Common myeloid progenitor, CD34-positive (primary cell): ENCODE data around the gene P2RX4.

Source experiments
- CTCF ChIA-PET: fragments of 350-600 bp; sonication (Branson Sonifier 250); formaldehyde crosslinking; loops from one replicate; lab custom pipeline; 2021; ENCODE audit warnings: antibody characterized with exemption; lab: Charles Lee
- POLR2A ChIA-PET: fragments of 350-600 bp; sonication (Branson Sonifier 250); formaldehyde crosslinking; loops from one replicate; lab custom pipeline; 2021; ENCODE audit warnings: antibody characterized with exemption; lab: Charles Lee
- DNase-seq, 3 donors: peaks; one replicate each; pipeline versions ENCODE4 v3.0.0 to v3.0.0-alpha.2; 2013
- H3K27ac ChIP-seq, 2 experiments: 1 replicate in 1 of 2; 2 replicates in 1 of 2; pipeline ENCODE4 v1.7.0; 2013; ENCODE audit warnings: inconsistent platforms in 2 of 2, low read length in 2 of 2, mild to moderate bottlenecking in 2 of 2, low read depth in 1 of 2, moderate library complexity in 1 of 2; ENCODE audit not compliant: severe bottlenecking in 2 of 2, insufficient read depth in 1 of 2, poor library complexity in 1 of 2
- H3K27me3 ChIP-seq, 5 experiments: replicated peaks in 2 of 5; 1 replicate in 3 of 5; 2 replicates in 2 of 5; pipeline versions ENCODE4 v1.6.1 to v1.7.0; 2013; ENCODE audit warnings: low read length in 4 of 5, mild to moderate bottlenecking in 2 of 5, moderate library complexity in 2 of 5, inconsistent platforms in 1 of 5; ENCODE audit not compliant: insufficient read depth in 5 of 5, control insufficient read depth in 4 of 5
- H3K36me3 ChIP-seq, 4 experiments: 1 replicate in 2 of 4; 2 replicates in 2 of 4; pipeline versions ENCODE4 v1.6.1 to v1.7.0; 2013; ENCODE audit warnings: low read length in 3 of 4, control low read depth in 1 of 4, mild to moderate bottlenecking in 1 of 4; ENCODE audit not compliant: control insufficient read depth in 4 of 4, insufficient read depth in 4 of 4
- H3K4me1 ChIP-seq, 4 experiments: 1 replicate in 3 of 4; 2 replicates in 1 of 4; pipeline versions ENCODE4 v1.6.1 to v1.7.1; 2013; ENCODE audit warnings: low read length in 3 of 4, mild to moderate bottlenecking in 3 of 4, control low read depth in 1 of 4, inconsistent platforms in 1 of 4, moderate library complexity in 1 of 4; ENCODE audit not compliant: control insufficient read depth in 4 of 4, insufficient read depth in 4 of 4; ENCODE audit errors: control extremely low read depth in 1 of 4
- H3K4me3 ChIP-seq, 7 experiments: 1 replicate in 4 of 7; 2 replicates in 3 of 7; pipeline versions ENCODE4 v1.5.1 to v1.7.0; 2013; ENCODE audit warnings: mild to moderate bottlenecking in 7 of 7, low read length in 6 of 7, moderate library complexity in 6 of 7, inconsistent platforms in 2 of 7, low read depth in 2 of 7, control low read depth in 1 of 7; ENCODE audit not compliant: insufficient read depth in 4 of 7, control insufficient read depth in 1 of 7; ENCODE audit errors: extremely low read depth in 1 of 7
- H3K9me3 ChIP-seq, 5 experiments: 1 replicate in 4 of 5; 2 replicates in 1 of 5; pipeline versions ENCODE4 v1.6.1 to v1.7.1; 2013; ENCODE audit warnings: low read length in 4 of 5, mild to moderate bottlenecking in 2 of 5, inconsistent platforms in 1 of 5, low read depth in 1 of 5, moderate library complexity in 1 of 5; ENCODE audit not compliant: control insufficient read depth in 4 of 5, insufficient read depth in 2 of 5; ENCODE audit errors: control extremely low read depth in 1 of 5
- WGBS: methylation state at CpG from one replicate; pipeline ENCODE4 v1.1.5; 2013; ENCODE audit not compliant: insufficient coverage; 5-methylcytosine and 5-hydroxymethylcytosine counted together

Gene P2RX4

GRCh38 chr12:121217761-121218160, 7.8 kb downstream of the P2RX4 start:
- H3K36me3 ChIP-seq, result peaks cover 6 to 43% (median 27%) of the 10 kb centered on the region in 4 experiments
- WGBS, result 99% methylated on average over 5 of the region's 5 CpGs
- H3K9me3 ChIP-seq, result no peaks in the 10 kb centered on the region
- H3K4me1 ChIP-seq, result peaks cover 0 to 21% (median 6%) of the 10 kb centered on the region in 4 experiments
- no peak overlapping the region for H3K4me3 ChIP-seq
- H3K27ac ChIP-seq, result no peak overlapping the region
- ChIA-PET POLR2A (no interaction called here), CTCF (interaction anchor here (1.1 to 2.1 kb wide), 4 partner anchors 9 to 156 kb away, joined by 3 to 10 read pairs (median 4); partner anchors contain the start of gene P2RX4)
- DNase-seq, result no peak
- H3K27me3 ChIP-seq, result no peaks in the 10 kb centered on the region

GRCh38 chr12:121218588-121219352, 8.8 kb downstream of the P2RX4 start:
- no peak for DNase-seq
- CTCF ChIA-PET, result interaction anchor here (1.0 to 1.4 kb wide), 4 partner anchors 10 to 156 kb away, joined by 3 to 7 read pairs (median 4); partner anchors contain the start of gene P2RX4
- 98% methylated on average over 11 of the region's 18 CpGs for WGBS
- POLR2A ChIA-PET, result no interaction called here
- Histone ChIP-seq H3K9me3 (no peaks in the 10 kb centered on the region), H3K4me3 (no peak overlapping the region), H3K36me3 (peaks cover 6 to 44% (median 29%) of the 10 kb centered on the region in 4 experiments), H3K27me3 (no peaks in the 10 kb centered on the region), H3K4me1 (peaks cover 3 to 29% (median 16%) of the 10 kb centered on the region in 4 experiments), H3K27ac (no peak overlapping the region)

- ChIA-PET POLR2A (no interaction called here), CTCF (interaction anchor here (1.0 to 1.3 kb wide), 2 partner anchors 107 to 157 kb away, joined by 3 to 7 read pairs; no protein-coding TSS in a partner anchor)
- H3K4me3 ChIP-seq, result no peak overlapping the region
- 100% methylated on average over 2 of the region's 3 CpGs for WGBS
- H3K27ac ChIP-seq, result no peak overlapping the region
- no peak for DNase-seq
- H3K27me3 ChIP-seq, result no peaks in the 10 kb centered on the region
- peaks cover 6 to 44% (median 32%) of the 10 kb centered on the region in 4 experiments for H3K36me3 ChIP-seq
- peaks cover 3 to 27% (median 21%) of the 10 kb centered on the region in 4 experiments for H3K4me1 ChIP-seq
- no peaks in the 10 kb centered on the region for H3K9me3 ChIP-seq
Measured at GRCh38 chr12:121219353-121219986, 9.5 kb downstream of the P2RX4 start.

- ChIA-PET CTCF (interaction anchor here (1.0 to 3.2 kb wide), 4 partner anchors 16 to 217 kb away, joined by 3 to 14 read pairs (median 4); no protein-coding TSS in a partner anchor), POLR2A (interaction anchor here (0.6 kb wide), 1 partner anchor 56 kb away, joined by 3 read pairs; no protein-coding TSS in a partner anchor)
- H3K4me1 ChIP-seq, result peaks cover 3 to 24% (median 21%) of the 10 kb centered on the region in 4 experiments
- peaks cover 9 to 44% (median 28%) of the 10 kb centered on the region in 4 experiments for H3K36me3 ChIP-seq
- WGBS, result 87% methylated on average over 7 of the region's 10 CpGs
- H3K4me3 ChIP-seq, result no peak overlapping the region
- peak in 2 of 3 donors; percentile 28 to 36 for DNase-seq
- H3K27me3 ChIP-seq, result no peaks in the 10 kb centered on the region
- no peak overlapping the region for H3K27ac ChIP-seq
- H3K9me3 ChIP-seq, result no peaks in the 10 kb centered on the region
Measured at GRCh38 chr12:121222847-121223246, 12.9 kb downstream of the P2RX4 start.

- peaks cover 3 to 24% (median 21%) of the 10 kb centered on the region in 4 experiments for H3K4me1 ChIP-seq
- peak in 2 of 3 donors; percentile 68 to 70 for DNase-seq
- H3K36me3 ChIP-seq, result peaks cover 7 to 39% (median 26%) of the 10 kb centered on the region in 4 experiments
- CTCF ChIA-PET, result interaction anchor here (0.9 to 3.2 kb wide), 12 partner anchors 11 to 164 kb away, joined by 3 to 14 read pairs (median 4); no protein-coding TSS in a partner anchor
- H3K9me3 ChIP-seq, result no peaks in the 10 kb centered on the region
- WGBS, result 74% methylated on average over 12 of the region's 19 CpGs
- H3K27ac ChIP-seq, result no peak overlapping the region
- no peaks in the 10 kb centered on the region for H3K27me3 ChIP-seq
- POLR2A ChIA-PET, result interaction anchor here (0.6 kb wide), 1 partner anchor 56 kb away, joined by 3 read pairs; no protein-coding TSS in a partner anchor
- no peak overlapping the region for H3K4me3 ChIP-seq
Measured at GRCh38 chr12:121223292-121224285, 13.7 kb downstream of the P2RX4 start.

- no peak overlapping the region for H3K27ac ChIP-seq
- no peaks in the 10 kb centered on the region for H3K27me3 ChIP-seq
- ChIA-PET CTCF (interaction anchor here (0.7 to 3.2 kb wide), 11 partner anchors 10 to 164 kb away, joined by 3 to 14 read pairs (median 3); no protein-coding TSS in a partner anchor), POLR2A (no interaction called here)
- DNase-seq, result peak in 1 of 3 donors; percentile 33
- no peaks in the 10 kb centered on the region for H3K9me3 ChIP-seq
- 42% methylated on average over 8 of the region's 8 CpGs for WGBS
- H3K4me1 ChIP-seq, result peaks cover 3 to 24% (median 21%) of the 10 kb centered on the region in 4 experiments
- peaks cover 8 to 45% (median 30%) of the 10 kb centered on the region in 4 experiments for H3K36me3 ChIP-seq
- H3K4me3 ChIP-seq, result no peak overlapping the region
Measured at GRCh38 chr12:121224591-121224990, 14.7 kb downstream of the P2RX4 start.
